Measurements from ENCODE around the gene MAP7D1. TPM values are rescaled to one million over a fixed set of nuclear protein-coding genes. Genes with fewer than 3 reads are reported as not detected.
A peak's percentile ranks its signal among the peaks of the same experiment; 100 is the strongest.
"Not testable (repeated sequence)": the region's sequence is repeated elsewhere in the genome, so short reads cannot be mapped to it uniquely, and the experiment has no call there.

Gene MAP7D1
- total RNA-seq, 5 donors from 2014 or later (not counting 1 experiment from before 2014, with no cell fraction given) = 157 to 295 (median 263) TPM

- H3K27me3 Mint-ChIP-seq; H3K4me3 ChIP-seq (ENCODE audit: control insufficient read depth in 1 of 2, extremely low read depth in 1 of 2, low read length in 1 of 2); CTCF ChIA-PET; ATAC-seq (replicated peaks in 1 of 4); H3K9me3 Mint-ChIP-seq; H3K4me3 Mint-ChIP-seq; H3K36me3 ChIP-seq (ENCODE audit: control insufficient read depth in 2 of 2, extremely low read depth in 1 of 2, insufficient read depth in 1 of 2, low read length in 1 of 2); H3K27me3 ChIP-seq (replicated peaks in 1 of 2; ENCODE audit: control insufficient read depth in 2 of 2, extremely low read depth in 1 of 2, insufficient read depth in 2 of 2, low read length in 1 of 2); DNase-seq; H3K9me3 ChIP-seq; H3K27ac Mint-ChIP-seq: not testable (repeated sequence)
- 92% methylated on average over 5 of the region's 7 CpGs for WGBS (ENCODE audit: insufficient coverage)
- Mint-ChIP-seq H3K36me3 (peaks cover 11% of the 10 kb centered on the region), H3K4me1 (peaks cover 26 to 27% (median 27%) of the 10 kb centered on the region in 3 donors)
- POLR2A ChIA-PET = interaction anchor here in 1 of 2 donors (0.7 kb wide), 1 partner anchor 221 kb away, joined by 5 read pairs; no protein-coding TSS in a partner anchor
- peaks cover 15 to 31% of the 10 kb centered on the region in 2 experiments for H3K4me1 ChIP-seq (ENCODE audit: control insufficient read depth in 1 of 2, extremely low read depth in 1 of 2, insufficient read depth in 2 of 2, low read length in 2 of 2)
- H3K27ac ChIP-seq (ENCODE audit: low read length) = peak overlapping the region; percentile 99
These were observed 65.9 kb downstream of the MAP7D1 start for GRCh38 chr1:36221901-36222300.

GRCh38 chr1:36222481-36223380, 66.8 kb downstream of the MAP7D1 start:
- Mint-ChIP-seq H3K27ac (peak overlapping the region; percentile 99 to 100), H3K4me1 (peaks cover 32 to 35% (median 33%) of the 10 kb centered on the region in 3 donors), H3K9me3 (no peaks in the 10 kb centered on the region), H3K36me3 (peaks cover 15% of the 10 kb centered on the region), H3K27me3 (no peaks in the 10 kb centered on the region), H3K4me3 (peak overlapping the region; percentile 92 to 99 (median 96))
- Histone ChIP-seq H3K4me3 (ENCODE audit: control insufficient read depth in 1 of 2, extremely low read depth in 1 of 2, low read length in 1 of 2) (peak overlapping the region; percentile 59 to 97), H3K27ac (ENCODE audit: low read length) (peak overlapping the region; percentile 99), H3K4me1 (ENCODE audit: control insufficient read depth in 1 of 2, extremely low read depth in 1 of 2, insufficient read depth in 2 of 2, low read length in 2 of 2) (peaks cover 16 to 33% of the 10 kb centered on the region in 2 experiments), H3K36me3 (ENCODE audit: control insufficient read depth in 2 of 2, extremely low read depth in 1 of 2, insufficient read depth in 1 of 2, low read length in 1 of 2) (peaks cover 0 to 10% of the 10 kb centered on the region in 2 donors), H3K9me3 (no peaks in the 10 kb centered on the region), H3K27me3 (replicated peaks in 1 of 2; ENCODE audit: control insufficient read depth in 2 of 2, extremely low read depth in 1 of 2, insufficient read depth in 2 of 2, low read length in 1 of 2) (no peaks in the 10 kb centered on the region)
- no peak for ATAC-seq (replicated peaks in 1 of 4)
- POLR2A ChIA-PET = interaction anchor here (0.6 to 2.9 kb wide), 9 partner anchors 16 to 339 kb away, joined by 3 to 27 read pairs (median 3); partner anchors contain the start of genes AGO1 (in 1 of the 2) and TRAPPC3 (in 1 of the 2)
- CTCF ChIA-PET = interaction anchor here in 1 of 2 donors (0.6 to 3.2 kb wide), 6 partner anchors 25 to 146 kb away, joined by 3 to 32 read pairs (median 6); partner anchors contain the start of gene TRAPPC3
- peak in 2 of 35 experiments; percentile 2 to 3 for DNase-seq
- 63% methylated on average over 18 of the region's 33 CpGs for WGBS (ENCODE audit: insufficient coverage)

- CTCF ChIA-PET = interaction anchor here in 1 of 2 donors (0.6 to 3.2 kb wide), 8 partner anchors 11 to 145 kb away, joined by 3 to 32 read pairs (median 6); partner anchors contain the start of gene TRAPPC3
- POLR2A ChIA-PET = interaction anchor here (0.6 to 2.9 kb wide), 15 partner anchors 13 to 340 kb away, joined by 3 to 27 read pairs (median 3); partner anchors contain the start of genes AGO1 (in 1 of the 2) and TRAPPC3 (in 1 of the 2)
- Histone ChIP-seq H3K4me3 (ENCODE audit: control insufficient read depth in 1 of 2, extremely low read depth in 1 of 2, low read length in 1 of 2) (peak overlapping the region; percentile 59 to 97), H3K4me1 (ENCODE audit: control insufficient read depth in 1 of 2, extremely low read depth in 1 of 2, insufficient read depth in 2 of 2, low read length in 2 of 2) (peaks cover 16 to 40% of the 10 kb centered on the region in 2 experiments), H3K36me3 (ENCODE audit: control insufficient read depth in 2 of 2, extremely low read depth in 1 of 2, insufficient read depth in 1 of 2, low read length in 1 of 2) (peaks cover 0 to 14% of the 10 kb centered on the region in 2 donors), H3K27ac (ENCODE audit: low read length) (peak overlapping the region; percentile 99), H3K27me3 (replicated peaks in 1 of 2; ENCODE audit: control insufficient read depth in 2 of 2, extremely low read depth in 1 of 2, insufficient read depth in 2 of 2, low read length in 1 of 2) (no peaks in the 10 kb centered on the region), H3K9me3 (no peaks in the 10 kb centered on the region)
- ATAC-seq (replicated peaks in 1 of 4) (peak; percentile 19 to 44 (median 26)), DNase-seq (peak in 22 of 35 experiments; percentile 7 to 81 (median 36))
- Mint-ChIP-seq H3K4me3 (peak overlapping the region; percentile 92 to 99 (median 96)), H3K9me3 (no peaks in the 10 kb centered on the region), H3K27ac (peak overlapping the region; percentile 99 to 100), H3K36me3 (peaks cover 15% of the 10 kb centered on the region), H3K27me3 (no peaks in the 10 kb centered on the region), H3K4me1 (peaks cover 36 to 38% (median 37%) of the 10 kb centered on the region in 3 donors)
- WGBS (ENCODE audit: insufficient coverage) = 0% methylated on average over 4 of the region's 16 CpGs
These were observed 67.5 kb downstream of the MAP7D1 start for GRCh38 chr1:36223381-36223995.

- H3K9me3 ChIP-seq = no peaks in the 10 kb centered on the region
- Mint-ChIP-seq H3K9me3 (no peaks in the 10 kb centered on the region), H3K4me1 (peaks cover 36 to 42% (median 41%) of the 10 kb centered on the region in 3 donors), H3K36me3 (peaks cover 15% of the 10 kb centered on the region), H3K27ac (peak within 1 kb of the TSS; percentile 99 to 100), H3K4me3 (peak within 1 kb of the TSS; percentile 92 to 99 (median 96)), H3K27me3 (no peaks in the 10 kb centered on the region)
- DNase-seq = peak; percentile 96 to 100 (median 100)
- peak; percentile 87 to 95 (median 92) for ATAC-seq (replicated peaks in 1 of 4)
- peak within 1 kb of the TSS; percentile 99 for H3K27ac ChIP-seq (ENCODE audit: low read length)
- ChIA-PET CTCF (interaction anchor here (0.6 to 3.2 kb wide), 14 partner anchors 10 to 148 kb away, joined by 3 to 32 read pairs (median 4); partner anchors contain the start of genes MAP7D1 (in 1 of the 2) and TRAPPC3 (in 1 of the 2)), POLR2A (interaction anchor here (0.6 to 2.9 kb wide), 12 partner anchors 12 to 77 kb away, joined by 3 to 27 read pairs (median 4); partner anchors contain the start of gene TRAPPC3 (in 1 of the 2))
- under 1% methylated on average over 45 of the region's 45 CpGs for WGBS (ENCODE audit: insufficient coverage)
- peak within 1 kb of the TSS; percentile 94 to 97 for H3K4me3 ChIP-seq (ENCODE audit: control insufficient read depth in 1 of 2, extremely low read depth in 1 of 2, low read length in 1 of 2)
- peaks cover 0 to 20% of the 10 kb centered on the region in 2 donors for H3K36me3 ChIP-seq (ENCODE audit: control insufficient read depth in 2 of 2, extremely low read depth in 1 of 2, insufficient read depth in 1 of 2, low read length in 1 of 2)
- H3K4me1 ChIP-seq (ENCODE audit: control insufficient read depth in 1 of 2, extremely low read depth in 1 of 2, insufficient read depth in 2 of 2, low read length in 2 of 2) = peaks cover 16 to 41% of the 10 kb centered on the region in 2 experiments
- H3K27me3 ChIP-seq (replicated peaks in 1 of 2; ENCODE audit: control insufficient read depth in 2 of 2, extremely low read depth in 1 of 2, insufficient read depth in 2 of 2, low read length in 1 of 2) = no peaks in the 10 kb centered on the region
These were observed 68.1 kb downstream of the MAP7D1 start, which contains the start of gene THRAP3 for GRCh38 chr1:36223996-36224536. Gene THRAP3 (plus strand): TSS chr1:36224443. CDS start chr1:36282564, 58,121 bp downstream.

GRCh38 chr1:36224537-36225282, 68.8 kb downstream of the MAP7D1 start:
- Mint-ChIP-seq H3K4me1 (peaks cover 36 to 43% (median 42%) of the 10 kb centered on the region in 3 donors), H3K27ac (peak overlapping the region; percentile 99 to 100), H3K27me3 (no peaks in the 10 kb centered on the region), H3K36me3 (peaks cover 15% of the 10 kb centered on the region), H3K4me3 (peak overlapping the region; percentile 92 to 99 (median 96)), H3K9me3 (no peaks in the 10 kb centered on the region)
- peaks cover 16 to 41% of the 10 kb centered on the region in 2 experiments for H3K4me1 ChIP-seq (ENCODE audit: control insufficient read depth in 1 of 2, extremely low read depth in 1 of 2, insufficient read depth in 2 of 2, low read length in 2 of 2)
- POLR2A ChIA-PET = interaction anchor here (0.6 to 2.9 kb wide), 12 partner anchors 12 to 78 kb away, joined by 3 to 27 read pairs (median 4); partner anchors contain the start of gene TRAPPC3 (in 1 of the 2)
- no peaks in the 10 kb centered on the region for H3K9me3 ChIP-seq
- CTCF ChIA-PET = interaction anchor here (0.6 to 3.2 kb wide), 12 partner anchors 29 to 152 kb away, joined by 3 to 32 read pairs (median 4); partner anchors contain the start of genes MAP7D1 (in 1 of the 2), SH3D21 (in 1 of the 2) and TRAPPC3 (in 1 of the 2)
- H3K27me3 ChIP-seq (replicated peaks in 1 of 2; ENCODE audit: control insufficient read depth in 2 of 2, extremely low read depth in 1 of 2, insufficient read depth in 2 of 2, low read length in 1 of 2) = no peaks in the 10 kb centered on the region
- peaks cover 0 to 23% of the 10 kb centered on the region in 2 donors for H3K36me3 ChIP-seq (ENCODE audit: control insufficient read depth in 2 of 2, extremely low read depth in 1 of 2, insufficient read depth in 1 of 2, low read length in 1 of 2)
- H3K27ac ChIP-seq (ENCODE audit: low read length) = peak overlapping the region; percentile 99
- DNase-seq = peak in 1 of 35 experiments; percentile 74
- WGBS (ENCODE audit: insufficient coverage) = 0% methylated on average over 18 of the region's 29 CpGs
- ATAC-seq (replicated peaks in 1 of 4) = peak; percentile 54 to 56 (median 54)
- H3K4me3 ChIP-seq (ENCODE audit: control insufficient read depth in 1 of 2, extremely low read depth in 1 of 2, low read length in 1 of 2) = peak overlapping the region; percentile 94 to 97

All from T-cell (primary cell).